IPS DF 6.9 (cell line): Measurements from ENCODE around the gene AP3M1.
"Not testable (repeated sequence)": the region's sequence is repeated elsewhere in the genome, so short reads cannot be mapped to it uniquely, and the experiment has no call there.

Experiments used
- DNase-seq: peaks from one replicate; pipeline ENCODE4 v3.0.0-alpha.2; 2013; ENCODE audit warnings: low read depth, low spot score
- H3K27ac ChIP-seq: one replicate; pipeline ENCODE4 v1.5.1; 2013; ENCODE audit warnings: low read length, control low read depth
- H3K27me3 ChIP-seq: 2 replicates; pipeline ENCODE4 v1.6.1; 2013; ENCODE audit warnings: mild to moderate bottlenecking, low read length; ENCODE audit not compliant: control insufficient read depth, insufficient read depth
- H3K36me3 ChIP-seq: 2 replicates; pipeline ENCODE4 v1.6.1; 2013; ENCODE audit warnings: low read length; ENCODE audit not compliant: control insufficient read depth, insufficient read depth
- H3K4me1 ChIP-seq: 2 replicates; pipeline ENCODE4 v1.6.1; 2013; ENCODE audit warnings: low read length; ENCODE audit not compliant: control insufficient read depth, insufficient read depth
- H3K4me3 ChIP-seq: 2 replicates; pipeline ENCODE4 v1.5.1; 2013; ENCODE audit warnings: mild to moderate bottlenecking, low read length
- H3K9me3 ChIP-seq: 2 replicates; pipeline ENCODE4 v1.6.1; 2013; ENCODE audit warnings: low read length, inconsistent platforms; ENCODE audit not compliant: control insufficient read depth, insufficient read depth
- WGBS: extraction: QIAGEN DNeasy Blood & Tissue Kit; methylation state at CpG from one replicate; pipeline ENCODE4 v1.1.7; 2013; ENCODE audit warnings: mixed read lengths, missing lambda C conversion rate; ENCODE audit not compliant: insufficient read length, insufficient coverage; 5-methylcytosine and 5-hydroxymethylcytosine counted together

The AP3M1 gene, protein sequence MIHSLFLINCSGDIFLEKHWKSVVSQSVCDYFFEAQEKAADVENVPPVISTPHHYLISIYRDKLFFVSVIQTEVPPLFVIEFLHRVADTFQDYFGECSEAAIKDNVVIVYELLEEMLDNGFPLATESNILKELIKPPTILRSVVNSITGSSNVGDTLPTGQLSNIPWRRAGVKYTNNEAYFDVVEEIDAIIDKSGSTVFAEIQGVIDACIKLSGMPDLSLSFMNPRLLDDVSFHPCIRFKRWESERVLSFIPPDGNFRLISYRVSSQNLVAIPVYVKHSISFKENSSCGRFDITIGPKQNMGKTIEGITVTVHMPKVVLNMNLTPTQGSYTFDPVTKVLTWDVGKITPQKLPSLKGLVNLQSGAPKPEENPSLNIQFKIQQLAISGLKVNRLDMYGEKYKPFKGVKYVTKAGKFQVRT

DNA sequence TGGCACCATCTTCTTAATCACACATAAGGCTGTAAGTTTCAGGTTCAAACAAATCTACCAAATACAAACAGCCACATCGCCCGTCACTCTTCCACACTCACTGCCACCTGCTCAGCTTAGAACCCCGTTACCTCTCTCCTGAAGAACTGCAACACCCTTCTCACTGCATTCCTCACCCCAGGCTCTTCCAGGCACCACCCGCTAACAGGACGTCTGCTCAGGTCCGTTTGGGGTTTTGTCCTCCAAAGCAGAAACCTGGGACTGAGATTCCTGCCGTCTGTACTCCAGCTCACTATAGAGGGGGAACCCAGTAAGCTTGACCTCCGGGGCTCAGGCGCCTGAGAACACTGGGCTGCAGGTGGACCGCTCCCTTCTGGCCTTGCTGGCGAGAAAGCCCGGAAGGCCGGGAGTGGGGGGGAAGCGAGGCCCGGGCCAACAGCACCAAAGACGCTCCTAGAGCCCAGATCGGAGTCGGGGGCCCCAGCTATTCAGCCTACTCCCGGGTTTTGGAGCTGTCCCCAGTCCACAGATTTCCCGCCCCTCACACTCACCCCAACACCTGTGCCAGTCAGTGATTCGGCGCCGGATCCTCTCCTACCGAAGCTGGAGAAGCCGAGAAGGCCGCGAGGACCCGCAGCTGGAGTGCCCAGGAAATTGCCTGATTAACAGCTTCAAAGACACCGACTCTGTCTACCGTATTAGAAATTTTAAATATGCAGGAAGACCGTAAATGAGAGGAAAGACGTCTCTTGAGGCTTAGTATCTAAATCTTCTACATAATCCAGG lies at the start of gene AP3M1:
AP3M1 (minus strand) TSS at position 625 of the 786 bp plus-strand sequence. CDS start 12,449 bp downstream, outside the sequence.
- DNase-seq: peak; percentile 70
- Histone ChIP-seq H3K27ac (no peak within 1 kb of the TSS), H3K4me1 (no peaks in the 10 kb centered on the region), H3K9me3 (no peaks in the 10 kb centered on the region), H3K4me3 (peak within 1 kb of the TSS; percentile 78), H3K27me3 (no peaks in the 10 kb centered on the region), H3K36me3 (no peaks in the 10 kb centered on the region)
- WGBS: no CpG with 5 or more reads among the region's 32 CpGs

DNA sequence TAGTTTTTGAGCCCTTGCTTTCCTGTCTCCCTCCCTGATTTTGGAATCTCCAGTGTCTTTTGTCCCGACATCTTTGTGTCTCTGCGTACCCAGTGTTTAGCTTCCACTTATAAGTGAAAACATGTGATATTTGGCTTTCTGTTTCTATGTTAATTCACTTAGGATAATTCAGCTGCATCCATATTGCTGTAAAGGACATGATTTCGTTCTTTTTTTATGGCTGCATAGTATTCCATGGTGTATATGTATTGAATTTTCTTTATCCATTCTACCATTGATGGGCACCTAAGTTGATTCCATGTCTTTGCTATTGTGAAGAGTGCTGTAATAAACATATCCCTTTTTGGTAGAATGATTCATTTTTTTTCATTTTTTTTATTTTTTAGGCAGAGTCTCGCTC lies 48.7 kb upstream of the AP3M1 start:
- no peak for DNase-seq
- no peak overlapping the region for H3K27ac ChIP-seq
- no peaks in the 10 kb centered on the region for H3K36me3 ChIP-seq
- H3K4me3 ChIP-seq: no peak overlapping the region
- no CpG with 5 or more reads among the region's 4 CpGs for WGBS
- no peaks in the 10 kb centered on the region for H3K9me3 ChIP-seq
- no peaks in the 10 kb centered on the region for H3K4me1 ChIP-seq
- H3K27me3 ChIP-seq: no peaks in the 10 kb centered on the region

DNA sequence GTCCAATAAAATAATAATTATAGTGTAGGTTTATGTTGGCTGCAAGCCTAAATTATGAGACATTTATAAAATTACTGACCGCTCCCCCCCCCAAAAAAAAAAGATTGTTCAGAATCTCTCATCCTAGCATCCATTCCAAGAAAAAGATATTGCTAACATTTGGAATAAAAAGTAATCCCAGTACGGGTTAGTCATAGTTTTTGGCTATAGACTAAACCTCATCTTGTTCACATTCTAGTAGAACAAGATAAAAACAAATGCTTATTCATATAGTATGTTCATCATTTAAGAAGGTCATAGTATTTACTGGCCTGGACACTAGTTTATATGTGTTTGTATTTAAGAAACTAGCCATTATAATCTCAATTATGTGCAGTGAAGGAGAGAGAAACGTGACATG lies 44.4 kb upstream of the AP3M1 start:
- H3K9me3 ChIP-seq: no peaks in the 10 kb centered on the region
- DNase-seq: no peak
- H3K4me1 ChIP-seq: no peaks in the 10 kb centered on the region
- no CpG with 5 or more reads among the region's 3 CpGs for WGBS
- H3K36me3 ChIP-seq: no peaks in the 10 kb centered on the region
- no peaks in the 10 kb centered on the region for H3K27me3 ChIP-seq
- no peak overlapping the region for H3K4me3 ChIP-seq
- H3K27ac ChIP-seq: no peak overlapping the region

DNA sequence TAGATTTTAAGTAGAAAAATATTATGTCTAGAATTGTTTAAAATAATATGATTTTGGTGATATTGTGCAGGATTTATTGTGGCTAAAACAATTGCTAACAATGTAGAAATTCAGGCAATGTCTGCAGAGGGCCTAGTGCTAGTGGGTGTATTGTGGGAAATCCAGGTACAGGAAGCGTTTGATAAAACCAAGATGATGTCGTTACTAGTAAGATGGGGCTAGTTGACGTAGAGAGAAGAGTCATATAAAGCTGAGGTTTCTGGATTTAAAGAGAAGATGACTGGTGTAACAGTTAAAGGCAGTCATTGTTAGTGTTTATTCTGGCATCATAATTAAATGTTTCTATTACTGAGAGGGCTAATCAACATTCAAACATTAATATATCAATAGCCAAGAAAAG lies 43.9 kb upstream of the AP3M1 start:
- H3K27me3 ChIP-seq: no peaks in the 10 kb centered on the region
- no CpG with 5 or more reads among the region's 3 CpGs for WGBS
- no peaks in the 10 kb centered on the region for H3K4me1 ChIP-seq
- no peak overlapping the region for H3K27ac ChIP-seq
- no peak overlapping the region for H3K4me3 ChIP-seq
- DNase-seq: no peak
- H3K36me3 ChIP-seq: no peaks in the 10 kb centered on the region
- H3K9me3 ChIP-seq: no peaks in the 10 kb centered on the region

DNA sequence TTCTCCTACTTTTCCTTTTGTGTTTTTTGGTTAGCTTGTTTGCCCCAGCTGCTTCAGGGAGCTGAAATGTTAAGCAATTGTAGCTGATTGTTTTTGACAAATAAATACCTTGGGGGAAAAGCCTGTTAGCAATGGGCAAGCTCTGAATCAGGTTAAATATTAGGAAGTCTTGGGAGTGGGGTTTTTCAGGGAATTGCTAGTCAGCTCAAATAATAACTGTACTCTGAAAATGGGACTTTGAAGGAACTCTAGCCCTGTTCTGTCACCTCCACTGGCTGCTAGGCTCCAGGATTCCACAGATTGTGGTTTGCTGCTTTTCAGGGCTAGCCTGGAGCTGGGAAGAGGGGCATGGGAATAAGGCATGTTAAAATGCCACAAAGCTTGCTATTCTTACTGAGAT lies 39.9 kb upstream of the AP3M1 start:
- DNase-seq: no peak
- no peaks in the 10 kb centered on the region for H3K9me3 ChIP-seq
- no peaks in the 10 kb centered on the region for H3K27me3 ChIP-seq
- H3K36me3 ChIP-seq: no peaks in the 10 kb centered on the region
- no peaks in the 10 kb centered on the region for H3K4me1 ChIP-seq
- H3K4me3 ChIP-seq: no peak overlapping the region
- no peak overlapping the region for H3K27ac ChIP-seq

DNA sequence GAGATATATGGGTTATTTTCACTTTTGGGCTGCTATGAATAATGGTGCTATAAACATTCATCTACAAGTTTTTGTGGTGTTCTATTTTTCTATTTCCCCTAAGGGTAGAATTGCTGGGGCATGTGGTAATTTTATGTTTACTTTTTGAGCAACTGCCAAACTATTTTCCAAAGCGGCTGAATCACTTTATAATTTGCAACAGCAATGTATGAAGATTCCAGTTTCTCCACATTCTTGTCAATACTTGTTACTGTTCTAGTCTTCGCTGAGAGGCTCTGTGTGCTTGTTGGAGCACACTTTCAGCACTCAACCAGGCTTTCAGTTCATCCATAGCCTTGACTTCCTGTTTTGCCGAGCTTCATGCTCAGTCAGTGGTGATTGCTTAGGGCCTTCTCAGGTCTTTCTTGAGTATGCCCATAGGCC lies 39.4 kb upstream of the AP3M1 start:
- Histone ChIP-seq H3K4me3 (no peak overlapping the region), H3K36me3 (no peaks in the 10 kb centered on the region), H3K27ac (no peak overlapping the region), H3K9me3 (no peaks in the 10 kb centered on the region), H3K27me3 (no peaks in the 10 kb centered on the region), H3K4me1 (no peaks in the 10 kb centered on the region)
- WGBS: no CpG with 5 or more reads among the region's 3 CpGs
- no peak for DNase-seq

DNA sequence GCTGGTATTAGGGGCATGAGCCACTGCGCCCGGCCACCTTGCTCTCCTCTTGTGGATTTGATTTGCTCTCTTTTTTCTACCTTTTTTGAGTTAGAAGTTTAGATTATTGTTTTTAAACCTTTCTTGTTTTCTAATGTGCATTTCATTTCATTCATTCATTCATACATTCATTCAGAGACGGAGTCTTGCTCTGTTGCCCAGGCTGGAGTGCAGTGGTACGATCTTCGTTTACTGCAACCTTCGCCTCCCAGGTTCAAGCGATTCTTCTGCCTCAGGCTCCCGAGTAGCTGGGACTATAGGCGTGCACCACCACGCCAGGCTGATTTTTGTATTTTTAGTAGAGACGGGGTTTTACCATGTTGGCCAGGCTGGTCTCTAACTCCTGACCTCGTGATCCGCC lies 38.0 kb upstream of the AP3M1 start:
- not testable (repeated sequence) for H3K27ac ChIP-seq, H3K9me3 ChIP-seq, DNase-seq, H3K4me1 ChIP-seq, H3K4me3 ChIP-seq, H3K27me3 ChIP-seq, H3K36me3 ChIP-seq
- WGBS: no CpG with 5 or more reads among the region's 13 CpGs

DNA sequence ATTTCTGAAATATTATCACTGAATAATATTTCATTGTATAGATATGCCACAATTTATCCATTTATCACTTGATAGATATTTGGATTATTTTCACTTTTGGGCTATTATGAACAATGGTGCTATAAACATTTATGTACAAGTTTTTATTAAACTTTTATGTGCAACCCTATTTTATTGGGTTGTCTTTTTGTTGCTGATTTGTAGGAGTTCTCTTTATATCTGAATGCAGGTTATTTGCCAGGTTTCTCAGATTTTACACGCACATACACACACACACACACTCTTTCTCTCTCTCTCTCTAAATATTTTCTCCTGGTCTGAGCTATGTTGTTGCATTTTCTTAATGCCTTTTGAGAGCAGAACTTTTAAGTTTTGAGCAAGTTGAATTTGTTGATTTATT lies 36.6 kb upstream of the AP3M1 start:
- Histone ChIP-seq H3K9me3 (no peaks in the 10 kb centered on the region), H3K4me1 (no peaks in the 10 kb centered on the region), H3K27ac (no peak overlapping the region), H3K36me3 (no peaks in the 10 kb centered on the region), H3K4me3 (no peak overlapping the region), H3K27me3 (no peaks in the 10 kb centered on the region)
- WGBS: no CpG with 5 or more reads among the region's 1 CpG
- DNase-seq: no peak

DNA sequence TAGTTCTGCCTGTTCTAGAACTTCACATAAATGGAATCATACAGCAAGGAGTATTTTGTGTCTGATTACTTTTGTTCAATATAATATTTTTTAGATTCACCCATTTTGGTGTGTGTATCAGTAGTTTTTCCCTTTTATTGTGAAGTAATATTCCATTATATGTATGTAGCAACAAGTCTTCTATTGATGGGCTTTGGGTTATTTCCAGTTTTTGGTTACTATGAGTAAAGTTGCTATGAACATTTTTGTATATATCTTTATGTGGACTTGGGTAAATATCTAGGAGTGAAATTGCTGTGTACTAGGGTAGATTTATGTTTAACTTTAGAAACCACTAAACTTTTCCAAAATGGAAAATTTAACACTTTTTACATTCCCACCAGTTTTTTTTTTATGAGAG lies 36.0 kb upstream of the AP3M1 start:
- H3K4me3 ChIP-seq: no peak overlapping the region
- H3K4me1 ChIP-seq: no peaks in the 10 kb centered on the region
- no peaks in the 10 kb centered on the region for H3K27me3 ChIP-seq
- H3K36me3 ChIP-seq: no peaks in the 10 kb centered on the region
- H3K27ac ChIP-seq: no peak overlapping the region
- no peak for DNase-seq
- H3K9me3 ChIP-seq: no peaks in the 10 kb centered on the region

DNA sequence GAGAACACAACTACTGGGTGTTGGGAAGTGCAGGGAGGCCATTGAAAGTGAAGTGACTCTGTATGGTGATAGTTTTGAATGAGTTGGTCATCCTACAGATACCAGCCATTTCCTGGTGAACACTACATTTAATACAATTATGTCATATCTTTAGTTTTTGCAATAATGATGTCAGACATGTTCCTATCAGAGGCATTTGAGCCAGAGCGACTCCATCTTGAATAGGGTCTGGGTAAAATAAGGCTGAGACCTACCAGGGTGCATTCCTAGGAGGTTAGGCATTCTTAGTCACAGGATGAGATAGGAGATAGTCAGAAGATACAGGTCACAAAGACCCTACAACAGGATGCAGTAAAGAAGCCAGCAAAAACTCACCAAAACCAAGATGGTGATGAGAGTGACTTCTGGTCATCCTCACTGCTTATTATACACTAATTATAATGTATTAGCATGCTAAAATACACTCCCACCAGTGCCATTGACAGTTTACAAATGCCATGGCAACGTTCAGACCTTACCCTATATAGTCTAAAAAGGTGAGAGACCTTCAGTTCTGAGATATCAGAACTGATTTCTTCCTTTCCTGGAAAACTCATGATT lies 28.6 kb upstream of the AP3M1 start:
- no peak overlapping the region for H3K27ac ChIP-seq
- WGBS: no CpG with 5 or more reads among the region's 2 CpGs
- H3K4me1 ChIP-seq: no peaks in the 10 kb centered on the region; the same call in 1 of the 2 replicates
- DNase-seq: no peak
- no peaks in the 10 kb centered on the region for H3K27me3 ChIP-seq
- H3K36me3 ChIP-seq: no peaks in the 10 kb centered on the region
- no peaks in the 10 kb centered on the region for H3K9me3 ChIP-seq
- no peak overlapping the region for H3K4me3 ChIP-seq
